Skin of body (tissue), 2 donors: ENCODE data around the gene LCNL1. TPM values are rescaled to one million over a fixed set of nuclear protein-coding genes. Genes with fewer than 3 reads are reported as not detected.

Source experiments
- DNase-seq: peaks from one replicate; lab custom pipeline; 2025; lab: John Stamatoyannopoulos, UW
- total RNA-seq: library from RNA; depleted of rRNA; stranded (reverse); fragments of >200 nt; gene quantifications from one replicate; pipeline ENCODE4 v1.2.3, GENCODE V29; 2014

The LCNL1 gene
- total RNA-seq, 1 donor from 2014 or later, result 0.20 TPM

GRCh38 chr9:137009217-137009616, 26.4 kb downstream of the LCNL1 start:
- no peak for DNase-seq

- DNase-seq, result no peak
Measured at GRCh38 chr9:137009938-137010732, 27.3 kb downstream of the LCNL1 start.

GRCh38 chr9:137011156-137011555, 28.4 kb downstream of the LCNL1 start:
- DNase-seq, result no peak

- DNase-seq, result no peak
Measured at GRCh38 chr9:137011907-137012675, 29.3 kb downstream of the LCNL1 start.

- DNase-seq, result no peak
Measured at GRCh38 chr9:137012694-137013570, 30.1 kb downstream of the LCNL1 start.

- no peak for DNase-seq
Measured at GRCh38 chr9:137013571-137013940, 30.8 kb downstream of the LCNL1 start.

- DNase-seq, result no peak
Measured at GRCh38 chr9:137014166-137014565, 31.4 kb downstream of the LCNL1 start.

GRCh38 chr9:137014776-137015539, 32.2 kb downstream of the LCNL1 start:
- DNase-seq, result no peak

- DNase-seq, result no peak
Measured at GRCh38 chr9:137015540-137015930, 32.7 kb downstream of the LCNL1 start.

- DNase-seq, result no peak
Measured at GRCh38 chr9:137015976-137016375, 33.2 kb downstream of the LCNL1 start.

- no peak for DNase-seq
Measured at GRCh38 chr9:137016436-137016835, 33.6 kb downstream of the LCNL1 start.

- no peak for DNase-seq
Measured at GRCh38 chr9:137017071-137017470, 34.3 kb downstream of the LCNL1 start.

GRCh38 chr9:137017791-137018497, 35.2 kb downstream of the LCNL1 start:
- no peak for DNase-seq

- DNase-seq, result no peak
Measured at GRCh38 chr9:137018761-137019559, 36.2 kb downstream of the LCNL1 start.

- DNase-seq, result no peak
Measured at GRCh38 chr9:137019891-137020683, 37.3 kb downstream of the LCNL1 start.

GRCh38 chr9:137020771-137021567, 38.2 kb downstream of the LCNL1 start:
- no peak for DNase-seq

GRCh38 chr9:137021568-137021978, 38.8 kb downstream of the LCNL1 start:
- no peak for DNase-seq
